ENCODE results near the gene B3GNT8.
"Not testable (repeated sequence)": the region's sequence is repeated elsewhere in the genome, so short reads cannot be mapped to it uniquely, and the experiment has no call there.

- not testable (repeated sequence) for TF ChIP-seq YY1 (IDR thresholded peaks at IDR 0.05; ENCODE audit: extremely low read depth, insufficient replicate concordance, low read depth, low read length); CEBPB (IDR thresholded peaks at IDR 0.05; ENCODE audit: low read depth); CTCF (IDR thresholded peaks at IDR 0.05 in 2 of 3, conservative IDR thresholded peaks at IDR 0.05 in 1 of 3; ENCODE audit: borderline replicate concordance in 1 of 3, insufficient read depth in 1 of 3, low read depth in 2 of 3, low read length in 2 of 3); POLR2AphosphoS5 (IDR thresholded peaks at IDR 0.05; ENCODE audit: low read depth, low read length); EZH2phosphoT487 (IDR thresholded peaks at IDR 0.05; ENCODE audit: borderline replicate concordance); POLR2A (IDR thresholded peaks at IDR 0.05; ENCODE audit: borderline replicate concordance, extremely low read depth, insufficient read depth, insufficient read length); MAX (IDR thresholded peaks at IDR 0.05); EZH2 (IDR thresholded peaks at IDR 0.05); ZNF274 (IDR thresholded peaks at IDR 0.05; ENCODE audit: low read depth, low read length); ZBTB33 (IDR thresholded peaks at IDR 0.05; ENCODE audit: extremely low read depth, insufficient replicate concordance, low read length); ATF3 (IDR thresholded peaks at IDR 0.05); REST (IDR thresholded peaks at IDR 0.05; ENCODE audit: low read depth); RAD21 (IDR thresholded peaks at IDR 0.05; ENCODE audit: low read depth)
These were observed 36.4 kb upstream of the B3GNT8 start for GRCh38 chr19:41463257-41464256.

Measured in HCT116 (cell line).